ENCODE data around the gene FCHSD2. TPM values are rescaled to one million over a fixed set of nuclear protein-coding genes. Genes with fewer than 3 reads are reported as not detected.
"Not testable (repeated sequence)": the region's sequence is repeated elsewhere in the genome, so short reads cannot be mapped to it uniquely, and the experiment has no call there.

FCHSD2 gene
- polyA plus RNA-seq, 5 donors, result 37.4 to 51.9 (median 48.5) TPM

- no peak for DNase-seq
Observed at GRCh38 chr11:72932132-72932570, 210.0 kb downstream of the FCHSD2 start.

- no peak for DNase-seq
Observed at GRCh38 chr11:72930008-72930407, 212.1 kb downstream of the FCHSD2 start.

DNA sequence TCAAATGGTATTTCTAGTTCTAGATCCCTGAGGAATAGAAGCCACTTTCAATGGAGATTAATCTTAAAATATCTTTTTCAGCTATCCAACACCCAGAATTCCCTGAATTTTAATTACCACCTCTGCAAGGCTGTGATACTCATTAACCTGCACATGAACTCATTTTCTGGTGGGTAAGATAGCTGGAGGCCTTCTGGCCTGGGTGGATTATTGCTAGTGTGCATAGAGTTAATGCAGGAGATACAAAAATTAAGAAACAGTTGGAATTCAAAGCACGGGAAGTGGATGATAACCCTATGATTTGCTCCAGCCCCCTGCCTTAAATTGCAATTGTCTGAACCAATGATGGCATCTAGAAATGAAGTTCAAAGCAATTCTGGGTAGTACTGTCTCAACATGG lies 212.9 kb downstream of the FCHSD2 start:
- DNase-seq, result no peak

DNA sequence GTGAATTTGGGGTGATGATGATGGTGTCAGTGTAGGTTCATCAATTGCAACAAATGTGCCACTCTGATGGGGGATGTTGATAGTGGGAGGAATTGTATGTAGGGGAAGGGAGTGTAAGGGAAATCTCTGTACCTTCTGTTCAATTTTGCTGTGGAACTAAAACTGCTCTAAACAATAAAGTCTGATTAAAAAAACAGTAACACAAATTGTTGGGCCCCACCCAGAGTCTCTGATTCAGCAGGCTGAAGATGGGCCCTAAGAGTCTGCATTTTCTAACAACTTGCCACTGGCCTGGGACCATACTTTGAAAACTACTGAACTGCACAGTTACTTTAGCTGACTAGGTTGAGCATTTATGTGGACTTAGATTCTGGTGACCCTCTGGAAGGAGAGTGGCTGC lies 214.7 kb downstream of the FCHSD2 start:
- DNase-seq, result no peak

DNA sequence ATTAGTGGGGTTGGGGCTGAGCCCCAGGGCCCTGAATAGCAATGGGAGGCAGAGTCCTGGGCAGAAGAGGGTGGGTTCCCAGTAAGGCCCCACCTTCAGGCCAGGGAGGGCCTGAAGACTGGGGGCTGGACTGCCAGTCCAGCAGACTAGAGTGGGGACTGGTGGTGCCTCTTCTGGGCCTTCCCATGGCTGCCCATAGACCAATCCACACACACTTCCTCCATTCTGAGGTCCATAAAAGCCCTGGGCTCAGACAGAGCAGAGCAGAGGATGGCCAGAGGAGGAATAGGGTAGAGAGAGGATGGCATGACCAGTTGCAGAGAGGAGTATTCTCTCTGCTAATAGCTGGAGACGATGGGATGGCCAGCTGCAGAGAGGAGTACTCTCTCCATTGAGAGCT lies 216.0 kb downstream of the FCHSD2 start:
- no peak for DNase-seq

- DNase-seq, result no peak
Observed at GRCh38 chr11:72925656-72926055, 216.5 kb downstream of the FCHSD2 start.

- peak; percentile 18 to 37 for DNase-seq
Observed at GRCh38 chr11:72924568-72925190, 217.4 kb downstream of the FCHSD2 start.

DNA sequence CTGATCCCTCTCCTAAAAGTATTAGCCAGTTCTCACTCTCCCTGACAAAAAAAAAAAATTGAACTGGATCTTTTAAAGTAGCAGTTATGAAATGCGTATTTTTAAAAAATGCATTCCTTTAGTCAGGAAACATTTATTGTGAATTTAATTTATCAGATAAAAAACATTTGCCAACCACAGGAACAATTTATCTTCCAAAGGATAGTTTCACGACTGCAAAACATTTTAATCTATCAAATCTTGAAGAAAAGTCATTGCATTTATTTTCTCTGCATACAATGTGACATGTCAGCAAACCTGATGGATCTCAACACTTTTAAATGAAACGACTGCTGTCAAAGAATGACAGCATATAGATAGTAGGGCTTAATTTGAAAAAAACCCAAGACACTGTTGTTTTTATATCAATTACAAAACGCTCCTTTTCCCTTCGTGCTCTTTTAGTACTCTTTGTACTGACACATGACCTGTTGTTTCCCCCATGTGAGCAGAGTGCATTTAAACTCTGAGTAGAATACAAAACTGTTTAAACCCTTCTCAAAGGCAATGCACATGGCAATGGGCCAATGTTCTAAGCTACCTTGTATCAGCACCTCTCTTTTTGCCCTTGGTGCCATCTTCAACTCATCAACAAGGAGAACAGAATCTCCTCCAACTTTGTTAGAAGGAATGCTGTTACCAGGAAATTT lies 220.9 kb downstream of the FCHSD2 start:
- DNase-seq, result no peak

- DNase-seq, result no peak
Observed at GRCh38 chr11:72920001-72920400, 222.1 kb downstream of the FCHSD2 start.

- DNase-seq, result no peak
Observed at GRCh38 chr11:72918851-72919250, 223.3 kb downstream of the FCHSD2 start.

DNA sequence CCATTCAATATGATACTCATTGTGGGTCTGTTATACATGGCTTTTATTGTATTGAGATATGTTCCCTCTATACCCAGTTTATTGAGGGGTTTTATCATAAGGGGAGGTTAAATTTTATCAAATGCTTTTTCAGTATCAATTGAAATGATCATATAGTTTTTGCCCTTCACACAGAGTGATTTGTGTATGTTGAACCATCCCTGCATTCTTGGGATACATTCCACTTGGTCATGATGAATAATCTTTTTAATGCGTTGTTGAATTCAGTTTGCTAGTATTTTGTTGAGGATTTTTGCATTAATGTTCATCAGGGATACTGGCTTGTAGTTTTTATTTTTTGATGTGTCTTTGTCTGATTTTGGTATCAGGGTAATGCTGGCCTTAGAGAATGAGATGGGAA lies 229.9 kb downstream of the FCHSD2 start:
- DNase-seq, result no peak

DNA sequence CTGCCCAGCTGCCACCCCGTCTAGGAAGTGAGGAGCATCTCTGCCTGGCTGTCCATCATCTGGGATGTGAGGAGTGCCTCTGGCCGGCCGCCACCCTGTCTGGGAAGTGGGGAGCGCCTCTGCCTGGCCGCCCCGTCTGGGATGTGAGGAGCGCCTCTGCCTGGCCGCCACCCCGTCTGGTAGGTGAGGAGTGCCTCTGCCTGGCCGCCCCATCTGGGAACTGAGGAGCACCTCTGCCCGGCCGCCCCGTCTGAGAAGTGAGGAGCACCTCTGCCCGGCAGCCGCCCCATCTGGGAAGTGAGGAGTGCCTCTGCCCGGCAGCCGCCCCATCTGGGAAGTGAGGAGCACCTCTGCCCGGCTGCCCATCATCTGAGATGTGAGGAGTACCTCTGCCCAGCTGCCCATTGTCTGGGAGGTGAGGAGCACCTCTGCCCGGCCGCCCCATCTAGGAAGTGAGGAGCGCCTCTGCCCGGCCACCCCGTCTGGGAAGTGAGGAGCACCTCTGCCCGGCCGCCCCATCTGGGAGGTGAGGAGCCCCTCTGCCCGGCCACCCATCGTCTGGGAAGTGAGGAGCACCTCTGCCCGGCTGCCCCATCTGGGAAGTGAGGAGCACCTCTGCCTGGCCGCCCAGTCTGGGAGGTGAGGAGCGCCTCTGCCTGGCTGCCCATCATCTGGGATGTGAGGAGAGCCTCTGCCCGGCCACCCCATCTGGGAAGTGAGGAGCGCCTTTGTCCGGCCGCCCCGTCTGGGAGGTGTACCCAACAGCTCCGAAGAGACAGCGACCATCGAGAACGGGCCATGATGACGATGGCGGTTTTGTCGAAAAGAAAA lies 232.3 kb downstream of the FCHSD2 start:
- DNase-seq, result not testable (repeated sequence)

GRCh38 chr11:72908032-72908676 lies 234.0 kb downstream of the FCHSD2 start:
- no peak for DNase-seq

DNA sequence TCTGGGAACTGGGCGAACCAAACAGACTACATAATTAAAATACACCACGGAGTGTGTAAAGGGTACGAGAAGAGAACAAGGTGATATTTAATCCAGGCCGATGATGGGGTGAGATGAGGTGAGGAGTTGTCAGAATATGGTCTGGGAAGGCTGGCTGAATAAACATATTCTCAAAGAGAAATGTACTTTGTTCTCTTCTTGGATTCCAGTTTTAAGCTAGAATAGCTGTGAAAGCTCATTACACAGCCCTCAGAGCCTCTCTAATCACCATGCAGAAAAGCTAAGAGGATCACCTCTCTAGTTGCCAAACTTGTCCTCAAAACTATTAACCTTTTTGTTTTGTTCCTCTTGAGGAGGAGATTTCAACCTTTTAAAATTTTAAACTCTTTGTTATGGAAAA lies 238.1 kb downstream of the FCHSD2 start:
- no peak for DNase-seq

DNA sequence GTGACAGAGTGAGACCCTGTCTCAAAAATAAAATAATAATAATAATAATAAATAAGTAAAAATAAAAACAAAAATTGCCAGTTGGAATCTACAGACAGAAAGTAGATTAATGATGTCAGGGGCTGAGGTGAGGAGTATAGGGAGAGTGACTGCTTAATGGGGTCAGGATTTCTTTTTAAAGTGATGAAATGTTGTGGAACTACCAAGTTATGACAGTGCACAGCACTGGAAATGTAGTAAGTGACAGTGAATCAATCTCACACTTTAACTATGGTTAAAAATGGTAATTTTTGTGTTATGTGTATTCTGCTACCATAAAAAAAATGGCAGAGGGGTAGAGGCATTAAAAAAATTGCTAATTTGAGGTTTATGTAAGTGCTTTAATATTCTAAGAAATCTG lies 240.7 kb downstream of the FCHSD2 start:
- no peak for DNase-seq

DNA sequence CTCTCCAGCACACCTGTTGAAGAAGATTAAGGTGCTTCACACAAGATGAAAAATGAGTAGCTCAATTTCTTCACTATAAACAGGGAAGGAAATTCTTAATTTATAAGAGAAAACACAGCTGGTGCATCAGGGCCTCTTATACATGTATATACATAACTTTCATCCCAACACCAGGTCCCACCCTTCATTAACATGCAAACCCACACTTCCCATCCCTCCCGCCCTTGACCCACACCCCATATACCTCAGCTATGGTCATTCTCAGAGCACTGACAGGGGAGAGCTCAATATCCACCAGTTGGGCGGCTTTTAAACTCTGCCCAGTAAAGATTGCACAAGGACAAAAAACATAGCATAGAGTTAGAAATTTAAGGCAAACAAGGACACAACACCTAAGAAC lies 242.1 kb downstream of the FCHSD2 start:
- DNase-seq, result no peak

GRCh38 chr11:72899238-72899637 lies 242.9 kb downstream of the FCHSD2 start:
- no peak for DNase-seq

DNA sequence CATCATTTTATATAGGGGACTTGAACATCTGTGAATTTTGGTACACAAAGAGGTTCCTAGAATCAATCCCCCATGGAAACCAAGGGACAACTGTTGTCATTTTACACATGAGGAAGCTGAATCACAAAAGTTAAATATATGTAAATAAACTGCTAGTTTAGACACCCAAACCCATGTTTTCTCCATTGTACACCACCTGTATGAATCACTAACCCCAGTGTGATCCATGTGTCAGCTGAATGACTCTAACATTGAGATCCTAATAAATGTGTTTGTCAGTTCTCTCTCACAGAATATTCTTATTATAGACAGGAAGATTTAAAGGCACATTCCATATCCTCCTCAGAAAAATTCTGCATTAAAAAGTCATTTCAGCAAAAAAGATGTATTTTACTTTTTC lies 244.6 kb downstream of the FCHSD2 start:
- no peak for DNase-seq

- no peak for DNase-seq
Observed at GRCh38 chr11:72896431-72896830, 245.7 kb downstream of the FCHSD2 start.

GRCh38 chr11:72890881-72891280 lies 251.2 kb downstream of the FCHSD2 start:
- DNase-seq, result no peak

DNA sequence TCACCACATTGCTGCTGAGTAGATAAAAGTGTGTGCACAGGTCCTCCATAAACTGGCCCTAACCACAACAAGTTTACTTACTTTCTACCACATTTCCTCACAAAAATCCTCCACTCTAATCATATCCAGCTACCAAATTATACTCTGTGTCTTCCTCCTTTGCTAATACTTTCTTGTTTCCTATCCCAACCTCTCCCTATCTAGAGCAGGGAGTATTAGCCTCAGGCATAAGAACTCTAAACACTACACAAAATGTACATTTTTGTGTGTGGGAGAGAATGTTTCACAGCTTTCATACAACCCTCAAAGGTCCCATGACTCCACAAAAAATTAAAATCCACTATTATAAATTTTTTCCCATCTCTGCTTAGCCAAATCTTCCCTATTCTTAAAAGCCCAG lies 255.5 kb downstream of the FCHSD2 start:
- DNase-seq, result no peak

Data from right lung (tissue), 5 donors.